NCI-H1048 (cell line): ENCODE data around the gene CALM3.
"Not testable (repeated sequence)": the region's sequence is repeated elsewhere in the genome, so short reads cannot be mapped to it uniquely, and the experiment has no call there.

Source experiments
- DNase-seq: peaks from one replicate; lab custom pipeline; 2025; lab: John Stamatoyannopoulos, UW

CALM3 gene

DNA sequence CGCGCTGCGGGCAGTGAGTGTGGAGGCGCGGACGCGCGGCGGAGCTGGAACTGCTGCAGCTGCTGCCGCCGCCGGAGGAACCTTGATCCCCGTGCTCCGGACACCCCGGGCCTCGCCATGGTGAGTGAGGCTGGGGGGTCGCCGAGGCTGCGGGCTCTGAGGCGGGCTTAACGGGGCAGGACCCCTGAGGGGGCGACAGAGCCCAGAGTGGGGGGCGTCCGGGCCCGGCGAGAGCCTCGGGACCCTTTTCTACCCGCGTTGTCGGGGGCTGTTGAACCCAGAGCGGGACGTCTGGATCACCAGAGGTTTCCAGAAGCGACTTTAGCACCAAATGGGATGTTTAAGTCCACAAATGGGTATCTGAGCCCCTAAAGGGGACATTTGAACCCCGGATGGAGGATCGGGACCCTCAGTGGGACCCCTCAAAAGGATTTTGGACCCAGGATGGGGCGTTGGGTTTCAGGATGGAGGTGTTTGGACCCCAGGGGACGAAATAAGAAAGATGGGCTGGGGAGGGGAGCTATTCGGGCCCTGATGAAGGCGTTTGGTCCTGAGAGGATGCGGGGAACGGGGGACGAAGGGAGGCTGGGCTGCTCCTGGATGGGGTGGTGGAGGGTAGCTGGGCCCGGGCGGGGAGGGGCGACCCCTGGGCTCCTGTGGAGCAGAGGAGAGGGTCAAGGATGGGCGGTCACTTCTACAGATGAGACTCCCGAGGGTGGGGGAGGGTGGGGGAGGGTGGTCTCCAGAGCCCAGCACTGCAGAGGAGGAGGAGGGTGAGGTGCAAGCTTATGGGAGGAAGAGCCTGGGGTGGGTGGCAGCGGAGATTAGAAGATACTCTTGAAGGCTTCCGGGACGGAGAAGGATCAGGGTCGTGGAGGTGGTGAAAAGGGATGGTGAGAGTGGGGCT is at the start of gene CALM3:
Gene CALM3 (plus strand): TSS at position 13 of the 907 bp plus-strand sequence. CDS start 105 bp downstream, at position 118.
- DNase-seq = no peak

GRCh38 chr19:46552891-46553290 is 48.2 kb upstream of the CALM3 start:
- DNase-seq = no peak

DNA sequence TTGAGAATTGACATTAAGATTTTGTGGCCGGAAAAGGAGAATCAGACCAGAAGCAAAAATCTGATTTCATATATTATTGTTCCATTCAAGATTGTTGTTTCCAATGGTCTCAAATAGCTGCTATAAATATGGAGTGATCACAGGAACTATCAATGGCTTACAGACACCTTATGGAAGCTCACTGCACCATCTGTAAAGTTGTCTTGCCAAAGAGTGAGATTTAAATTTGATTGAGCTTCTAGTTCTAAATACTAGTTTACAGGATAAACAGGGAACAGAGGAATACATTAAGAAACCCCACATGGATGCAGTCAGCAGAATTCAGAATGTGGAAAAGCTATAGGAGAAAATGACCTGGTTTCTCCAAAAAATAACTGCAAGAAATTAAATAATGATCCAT is 47.0 kb upstream of the CALM3 start:
- no peak for DNase-seq

DNA sequence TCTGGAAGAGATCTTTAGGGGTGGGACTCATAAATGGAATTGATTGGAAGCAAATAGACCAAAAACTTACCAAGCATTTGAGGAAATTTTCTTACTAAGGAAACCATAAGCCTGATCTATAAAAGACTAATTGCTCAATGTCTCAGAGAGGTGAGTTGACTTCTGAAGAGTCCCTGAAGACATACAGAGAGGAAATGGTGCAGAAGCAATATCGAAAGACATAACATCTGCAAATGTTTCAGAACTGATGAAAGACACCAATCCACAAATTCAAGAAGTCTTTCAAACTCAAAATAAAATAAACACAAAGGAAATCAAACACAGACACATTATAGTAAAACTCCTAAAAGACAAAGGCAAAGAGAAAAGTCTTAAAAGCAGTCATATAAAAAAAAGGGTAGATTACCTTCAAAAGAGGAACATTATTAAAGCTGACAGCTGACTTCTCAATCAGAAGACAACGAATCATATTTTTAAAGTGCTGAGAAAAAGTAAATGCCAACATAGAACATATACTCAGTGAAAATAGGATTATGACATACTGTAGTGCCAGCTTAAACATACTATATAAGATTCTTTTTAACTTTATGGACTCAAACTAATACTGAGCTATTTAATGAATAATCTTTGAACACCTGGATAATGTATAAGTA is 45.4 kb upstream of the CALM3 start:
- no peak for DNase-seq

DNA sequence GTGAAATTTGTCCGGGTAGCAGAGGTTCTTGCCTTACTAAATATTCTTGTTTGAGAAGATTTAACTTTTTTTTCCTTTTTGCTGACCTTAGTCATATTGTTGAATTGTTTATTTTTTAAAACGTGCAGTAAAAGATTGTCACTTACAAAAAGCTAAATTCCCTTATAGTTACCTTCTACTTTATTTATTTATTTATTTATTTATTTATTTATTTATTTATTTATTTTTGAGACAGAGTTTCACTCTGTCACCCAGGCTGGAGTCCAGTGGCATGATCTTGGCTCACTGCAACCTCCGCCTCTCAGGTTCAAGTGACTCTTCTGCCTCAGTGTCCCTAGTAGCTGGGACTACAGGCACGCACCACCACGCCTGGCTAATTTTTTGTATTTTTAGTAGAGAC is 44.7 kb upstream of the CALM3 start:
- not testable (repeated sequence) for DNase-seq

GRCh38 chr19:46559203-46559602 is 41.9 kb upstream of the CALM3 start:
- no peak for DNase-seq

GRCh38 chr19:46559675-46560074 is 41.5 kb upstream of the CALM3 start:
- DNase-seq = not testable (repeated sequence)

DNA sequence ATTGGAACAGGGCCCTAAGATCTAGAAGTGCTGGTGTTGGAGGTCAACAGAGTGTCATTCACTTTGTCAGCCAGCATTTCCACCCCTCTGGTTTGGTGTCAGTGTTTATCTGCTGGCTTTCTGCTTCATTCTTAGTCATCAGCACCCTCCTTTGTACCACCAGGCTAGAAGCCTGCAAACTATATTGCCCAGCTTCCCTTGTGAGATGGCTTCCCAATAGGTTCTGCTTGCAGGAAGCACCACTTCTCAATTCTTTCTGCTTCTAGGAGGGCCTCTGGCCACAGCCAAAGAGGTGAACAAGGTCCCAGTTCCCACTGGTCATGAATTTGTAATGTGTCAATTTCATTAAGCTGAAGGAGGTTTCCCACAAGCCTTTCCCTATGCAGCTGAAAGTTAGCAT is 36.4 kb upstream of the CALM3 start:
- no peak for DNase-seq

GRCh38 chr19:46571495-46571894 is 29.6 kb upstream of the CALM3 start:
- DNase-seq = no peak

GRCh38 chr19:46573679-46574498 is 27.2 kb upstream of the CALM3 start:
- DNase-seq = no peak

DNA sequence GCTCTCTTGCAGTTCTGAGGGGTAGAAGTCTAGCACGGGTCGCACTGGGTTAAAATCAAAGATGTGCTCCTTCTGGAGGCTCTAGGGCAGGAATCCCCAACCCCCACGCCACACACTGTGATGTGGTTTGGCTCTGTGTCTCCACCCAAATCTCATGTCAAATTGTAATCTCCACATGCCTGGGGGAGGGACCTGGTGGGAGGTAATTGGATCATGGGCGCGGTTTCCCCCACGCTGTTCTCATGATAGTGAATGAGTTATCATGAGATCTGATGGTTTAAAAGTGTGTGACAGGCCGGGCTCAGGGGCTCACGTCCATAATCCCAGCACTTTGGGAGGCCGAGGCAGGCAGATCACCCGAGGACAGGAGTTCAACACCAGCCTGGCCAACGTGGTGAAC is 26.6 kb upstream of the CALM3 start:
- DNase-seq = no peak

GRCh38 chr19:46578450-46578849 is 22.7 kb upstream of the CALM3 start:
- DNase-seq = no peak

DNA sequence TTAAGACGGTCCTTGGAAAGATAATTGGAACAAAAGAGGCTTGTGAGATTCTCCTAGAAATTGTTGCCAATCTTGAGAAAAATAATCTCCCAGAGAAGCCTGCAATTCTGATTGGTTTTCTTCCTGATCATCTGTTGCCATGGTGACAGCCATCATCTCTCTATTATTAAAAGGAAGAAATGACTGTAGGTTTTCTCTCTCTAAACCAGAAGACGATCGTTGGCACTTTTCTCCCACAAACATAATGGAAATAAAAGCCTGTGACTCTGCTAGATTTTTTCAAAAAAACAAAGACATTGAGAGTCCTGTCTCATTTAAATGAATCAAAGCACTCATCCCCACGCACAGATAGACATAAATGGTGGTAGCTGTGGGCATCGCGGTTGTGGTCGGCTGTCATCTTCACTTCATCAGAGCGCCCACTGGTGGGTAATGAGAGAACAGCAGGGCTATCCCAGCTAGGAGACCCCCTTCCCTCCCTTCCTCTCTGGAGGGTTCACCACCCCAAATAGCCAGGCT is 21.7 kb upstream of the CALM3 start:
- no peak for DNase-seq

DNA sequence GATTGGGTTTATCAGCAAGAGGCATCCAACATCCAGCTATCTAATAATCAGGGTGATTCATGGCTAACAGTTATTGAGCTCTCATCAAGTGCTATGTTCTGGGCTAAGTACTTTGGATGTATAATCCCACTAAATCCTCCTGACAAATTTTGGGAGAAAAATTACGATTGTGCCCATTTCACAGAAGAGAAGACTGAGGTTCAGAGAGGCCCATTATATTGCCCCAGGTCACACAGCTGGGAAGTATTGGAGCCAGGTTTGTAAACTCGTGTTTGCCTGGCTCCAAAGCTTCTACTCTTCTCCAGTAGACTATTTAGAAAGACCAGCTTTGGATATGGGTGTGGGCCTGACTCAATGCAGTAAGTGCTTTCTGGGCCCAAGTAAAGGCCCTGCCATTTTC is 20.9 kb upstream of the CALM3 start:
- no peak for DNase-seq

GRCh38 chr19:46585539-46585938 is 15.6 kb upstream of the CALM3 start:
- no peak for DNase-seq

DNA sequence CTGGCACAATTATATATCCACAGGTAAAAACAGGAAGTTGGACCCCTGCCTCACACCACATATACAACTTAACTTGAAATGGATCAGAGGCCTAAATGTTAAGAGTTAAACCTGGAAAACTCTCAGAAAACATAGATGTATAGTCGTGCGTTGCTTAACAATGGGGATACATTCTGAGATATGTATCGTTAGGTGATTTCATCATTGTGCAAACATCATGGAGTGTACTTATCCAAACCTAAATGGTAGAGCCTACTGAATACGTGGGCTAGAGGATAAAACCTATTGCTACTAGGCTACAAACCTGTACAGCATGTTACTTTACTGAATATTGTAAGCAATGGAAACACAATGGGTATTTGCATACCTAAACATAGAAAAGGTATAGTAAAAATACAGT is 14.8 kb upstream of the CALM3 start:
- no peak for DNase-seq

- DNase-seq = no peak
Measured at GRCh38 chr19:46587861-46588260, 13.3 kb upstream of the CALM3 start.

DNA sequence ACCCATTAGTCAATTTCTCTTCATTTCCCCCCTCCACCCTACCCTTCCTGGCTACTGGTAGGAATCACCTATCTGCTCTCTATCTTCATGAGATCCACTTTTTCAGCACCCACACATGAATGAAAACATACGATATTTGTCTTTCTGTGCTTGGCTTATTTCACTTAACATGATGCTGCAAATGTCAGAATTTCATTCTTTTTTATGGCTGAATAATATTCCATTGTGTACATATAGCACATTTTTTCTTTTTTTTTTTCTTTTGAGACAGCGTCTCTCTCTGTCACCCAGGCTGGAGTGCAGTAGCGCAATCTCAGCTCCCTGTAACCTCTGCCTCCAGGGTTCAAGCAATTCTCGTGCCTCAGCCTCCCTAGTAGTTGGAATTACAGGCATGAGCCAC is 9.9 kb upstream of the CALM3 start:
- no peak for DNase-seq

GRCh38 chr19:46591870-46592269 is 9.3 kb upstream of the CALM3 start:
- DNase-seq = no peak

DNA sequence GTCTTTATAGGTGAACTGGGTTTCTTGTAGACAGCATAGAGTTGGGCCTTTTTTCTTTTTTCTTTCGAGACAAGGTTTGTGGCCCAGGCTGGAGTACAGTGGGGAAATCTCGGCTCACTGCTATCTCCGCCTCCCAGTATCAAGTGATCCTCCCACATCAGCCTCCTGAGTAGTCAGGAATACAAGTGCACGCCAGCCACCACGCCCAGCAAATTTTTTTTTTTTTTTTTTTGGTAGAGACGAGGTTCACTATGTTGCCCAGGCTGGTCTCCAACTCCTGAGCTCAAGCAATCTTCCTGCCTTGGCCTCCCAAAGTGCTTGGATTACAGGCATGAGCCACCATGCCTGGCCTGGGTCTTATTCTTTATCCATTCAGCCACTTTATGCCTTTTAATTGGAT is 5.1 kb upstream of the CALM3 start:
- DNase-seq = no peak

DNA sequence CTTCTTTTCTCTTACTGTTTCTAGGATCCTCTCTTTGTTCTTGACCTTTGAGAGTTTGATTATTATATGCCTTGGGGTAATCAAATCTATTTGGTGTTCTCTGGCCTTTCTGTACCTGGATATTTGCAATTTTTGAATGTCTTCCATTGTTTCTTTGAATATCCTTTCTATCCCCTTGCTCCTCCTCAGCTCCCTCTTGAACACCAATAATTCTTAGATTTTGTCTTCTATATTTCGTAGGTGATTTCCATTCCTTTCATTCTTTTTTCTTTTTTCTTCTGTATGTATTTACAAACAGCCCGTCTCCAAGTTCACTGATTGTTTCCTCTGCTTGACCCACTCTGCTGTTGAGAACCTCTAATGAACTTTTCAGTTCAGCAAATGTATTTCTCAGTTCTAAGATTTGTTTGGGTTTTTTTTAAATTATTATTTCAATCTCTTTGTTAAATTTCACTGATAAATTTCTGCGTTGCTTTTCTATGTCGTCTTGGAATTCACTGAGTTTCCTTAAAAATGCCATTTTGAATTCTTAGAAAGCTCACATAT is 2.7 kb upstream of the CALM3 start:
- DNase-seq = no peak
